HG02623 (cell line): ENCODE results near the gene SLFN12L.
"Not testable (repeated sequence)": the region's sequence is repeated elsewhere in the genome, so short reads cannot be mapped to it uniquely, and the experiment has no call there.

ENCODE experiments used
- ATAC-seq: cut with Tn5 transposase; IDR thresholded peaks from one replicate; pipeline ENCODE4 v1.9.1; 2021; ENCODE audit warnings: moderate library complexity; ENCODE audit not compliant: unreplicated experiment

SLFN12L gene

DNA sequence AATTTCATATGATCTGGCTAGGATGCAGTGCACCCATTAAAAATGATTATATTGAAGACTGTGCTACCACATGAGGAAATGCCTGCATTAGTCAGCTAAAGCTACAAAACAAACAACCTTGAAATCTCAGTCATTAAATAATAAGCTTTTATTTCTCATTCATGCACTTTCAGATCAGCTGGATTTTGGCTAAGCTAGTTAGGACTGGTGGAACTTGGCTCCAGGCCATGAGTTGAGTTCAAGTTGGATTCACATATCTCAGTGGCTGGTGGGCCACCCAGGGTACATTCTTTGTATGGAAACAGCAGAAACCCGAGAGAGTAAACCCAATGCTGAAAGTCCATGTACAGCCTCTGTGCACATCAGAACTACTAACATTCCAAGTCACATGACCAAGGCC, 6.4 kb upstream of the SLFN12L start:
- no peak for ATAC-seq

DNA sequence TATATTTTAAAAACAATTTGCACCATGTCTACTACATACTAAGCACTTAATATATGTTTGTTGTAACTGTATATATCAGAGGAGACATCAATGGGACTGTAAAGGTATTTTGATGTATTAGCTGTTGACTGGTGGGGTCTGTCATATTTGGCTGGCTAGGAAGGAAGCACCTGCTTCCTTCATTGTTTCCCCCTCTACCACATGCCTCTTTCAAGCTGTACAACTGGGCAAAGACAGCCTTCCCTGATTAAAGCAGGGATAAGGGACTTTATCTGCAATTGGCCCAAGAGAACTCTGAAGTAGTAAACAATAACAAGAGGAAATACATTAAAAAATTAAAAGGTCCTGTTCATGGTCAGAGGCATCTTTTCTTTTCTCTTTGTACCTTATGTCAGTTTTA, 5.5 kb upstream of the SLFN12L start:
- no peak for ATAC-seq

DNA sequence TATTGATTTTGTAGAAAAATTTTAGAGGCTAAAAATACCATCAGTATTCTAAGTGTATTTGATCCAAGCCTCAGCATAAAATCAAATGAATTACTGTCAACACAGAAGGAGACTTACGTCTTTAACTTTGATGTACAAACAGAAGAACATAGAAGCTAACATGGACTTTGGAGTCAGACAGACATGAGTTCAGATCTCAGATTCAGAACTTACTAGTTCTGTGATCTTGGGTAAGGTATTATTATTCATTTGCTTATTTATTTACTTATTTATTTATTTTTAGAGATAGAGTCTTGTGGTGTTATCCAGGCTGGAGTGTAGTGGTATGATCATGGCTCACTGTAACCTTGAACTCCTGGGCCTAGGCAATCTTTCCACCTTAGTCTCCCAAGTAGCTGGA, 4.0 kb upstream of the SLFN12L start:
- ATAC-seq, result no peak

DNA sequence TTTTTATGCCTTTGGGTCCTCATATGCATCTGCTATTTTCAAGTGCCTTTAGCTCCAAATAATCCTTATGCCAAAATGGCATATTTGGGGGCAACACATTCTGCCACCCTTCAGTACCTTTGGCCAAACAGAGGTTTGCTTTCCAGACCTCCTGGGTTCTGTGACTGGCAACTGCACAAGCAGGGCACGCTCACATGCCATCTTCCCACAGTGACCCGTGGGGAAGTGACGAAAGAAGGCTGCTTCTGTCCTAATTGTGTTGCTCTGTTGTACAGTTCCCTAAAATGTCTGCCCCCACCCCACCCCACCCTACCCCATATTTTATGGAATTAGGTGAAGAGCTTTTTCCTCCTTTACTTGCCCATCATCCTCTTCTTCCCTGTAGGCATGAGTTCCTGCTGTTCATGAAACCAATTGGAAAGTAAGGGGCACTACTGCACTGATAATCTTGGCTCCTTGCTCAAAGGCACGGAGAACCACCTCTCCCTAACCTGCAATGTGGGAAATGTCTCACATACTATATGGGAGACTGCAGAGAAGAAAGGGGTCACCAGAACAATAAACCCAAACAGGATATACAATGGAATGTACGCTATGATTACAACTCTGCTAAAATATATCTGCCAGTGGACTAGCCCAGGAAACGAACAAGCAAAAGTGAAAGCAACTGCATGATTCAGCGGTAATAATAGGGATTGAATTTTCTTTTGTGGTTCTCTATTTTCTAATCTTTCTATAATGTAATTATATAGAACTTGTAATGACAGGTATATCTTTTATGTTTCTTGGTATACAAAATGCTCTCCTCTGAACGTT, 3.3 kb upstream of the SLFN12L start:
- ATAC-seq, result no peak

DNA sequence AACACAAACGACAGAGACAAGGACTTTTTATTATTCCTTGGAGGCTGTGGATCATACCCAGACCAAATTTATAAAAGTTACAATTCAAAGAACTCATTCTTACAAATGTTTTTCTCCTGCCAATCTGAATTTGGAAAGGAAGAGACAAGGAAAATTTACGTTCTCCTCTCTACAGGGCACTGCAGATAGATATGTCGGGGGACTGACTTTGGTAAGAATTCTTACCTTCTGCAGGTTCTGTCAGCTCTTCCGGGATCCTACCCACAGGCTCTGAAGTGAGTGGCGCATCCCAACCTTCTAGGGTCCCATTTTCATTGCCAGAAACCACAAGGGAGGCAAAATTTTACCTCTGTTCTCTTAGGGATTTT, 2.2 kb upstream of the SLFN12L start:
- ATAC-seq, result no peak

DNA sequence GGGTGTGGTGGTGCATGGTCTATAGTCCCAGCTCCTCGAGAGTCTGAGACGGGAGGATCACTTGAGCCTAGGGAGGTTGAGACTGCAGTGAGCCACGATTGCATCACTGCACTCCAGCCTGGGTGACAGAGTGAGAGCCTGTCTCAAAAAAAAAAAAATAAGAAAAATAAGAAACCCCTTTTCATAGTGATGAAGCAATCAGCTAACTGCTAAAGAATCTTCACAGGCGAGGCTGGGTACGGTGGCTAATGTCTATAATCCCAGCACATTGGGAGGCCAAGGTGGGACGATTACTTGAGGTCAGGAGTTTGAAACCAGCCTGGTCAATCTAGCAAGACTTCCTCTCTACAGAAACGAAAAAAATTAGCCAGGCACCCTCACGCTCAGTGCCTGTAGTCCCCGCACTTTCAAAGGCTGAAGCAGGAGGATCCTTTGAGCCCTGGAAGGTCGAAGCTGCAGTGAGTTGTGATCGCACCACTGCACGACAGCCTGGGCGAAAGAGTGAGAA, 760 bp downstream of the SLFN12L start:
- ATAC-seq, result no peak

DNA sequence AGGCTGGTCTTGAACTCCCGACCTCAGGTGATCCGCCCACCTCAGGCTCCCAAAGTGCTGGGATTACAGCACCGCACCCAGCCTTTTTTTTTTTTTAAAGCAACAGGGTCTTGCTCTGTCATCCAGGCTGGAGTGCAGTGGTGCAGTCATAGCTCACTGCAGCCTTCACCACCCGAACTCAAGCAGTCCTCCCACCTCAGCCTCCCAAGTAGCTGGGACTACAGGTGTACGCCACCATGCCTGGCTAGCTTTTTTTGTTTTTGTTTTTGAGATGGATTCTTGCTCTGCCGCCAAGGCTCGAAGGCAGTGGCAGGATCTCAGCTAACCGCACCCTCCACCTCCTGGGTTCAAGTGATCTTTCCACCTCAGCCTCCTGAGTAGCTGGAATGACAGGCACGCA, 2.1 kb downstream of the SLFN12L start:
- ATAC-seq, result not testable (repeated sequence)

DNA sequence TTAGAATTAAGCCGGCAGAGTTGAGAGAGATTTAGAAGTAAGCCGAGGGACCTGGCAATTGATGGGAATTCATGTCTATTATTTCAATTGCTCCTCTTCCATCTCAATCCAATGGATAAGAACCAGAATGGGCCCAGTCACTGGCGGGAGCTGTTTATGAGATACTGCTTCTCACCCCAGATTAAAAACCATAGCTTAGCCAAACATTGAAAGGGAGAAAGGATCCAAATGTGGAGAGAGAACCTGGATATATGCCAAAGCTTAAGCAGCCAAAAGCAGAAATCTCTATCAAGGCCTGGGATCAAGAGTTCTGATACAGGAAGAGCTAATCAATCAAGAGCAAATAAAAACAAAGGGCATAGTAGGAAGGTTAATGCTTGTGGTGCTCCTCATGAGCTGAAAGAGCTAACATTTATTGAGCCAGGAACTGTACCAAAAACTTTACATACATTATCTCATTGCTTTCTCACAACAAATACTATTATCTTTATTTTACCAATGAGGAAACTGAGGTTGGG, 2.8 kb downstream of the SLFN12L start:
- ATAC-seq, result no peak

DNA sequence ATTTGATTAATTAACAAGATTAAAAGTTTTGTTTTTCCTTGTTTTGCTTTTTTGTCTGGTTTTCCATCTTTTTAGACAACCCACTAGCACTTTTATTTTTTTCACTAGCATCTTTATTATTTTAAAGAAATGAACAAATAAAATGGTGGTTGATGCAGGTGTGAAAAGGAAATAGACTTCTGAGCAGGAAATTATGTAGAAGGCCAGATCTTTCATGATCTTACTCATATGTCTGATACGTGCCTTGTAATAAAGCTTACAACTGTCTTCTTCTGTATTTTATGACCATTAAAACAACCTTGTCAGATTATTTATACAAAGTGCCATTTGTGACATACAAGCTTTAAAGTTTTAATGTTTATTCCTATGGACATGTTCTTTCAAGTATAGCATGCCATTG, 6.3 kb downstream of the SLFN12L start:
- ATAC-seq, result no peak

DNA sequence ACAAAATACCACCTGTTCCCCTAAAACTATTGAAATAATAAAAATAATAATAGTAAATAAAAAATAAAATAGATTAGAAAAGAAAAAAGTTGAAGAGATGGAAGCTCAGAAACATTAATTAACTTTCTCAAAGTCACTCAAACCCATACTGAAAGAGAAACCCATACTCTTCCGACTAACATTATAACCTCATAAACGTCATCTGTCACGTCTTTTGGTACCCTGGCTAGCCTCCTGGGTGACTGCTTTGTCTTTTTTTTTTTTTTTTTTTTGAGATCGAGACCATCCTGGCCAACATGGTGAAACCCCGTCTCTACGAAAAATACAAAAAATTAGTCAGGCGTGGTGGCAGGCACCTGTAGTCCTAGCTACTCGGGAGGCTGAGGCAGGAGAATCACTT, 7.6 kb downstream of the SLFN12L start:
- ATAC-seq, result no peak

DNA sequence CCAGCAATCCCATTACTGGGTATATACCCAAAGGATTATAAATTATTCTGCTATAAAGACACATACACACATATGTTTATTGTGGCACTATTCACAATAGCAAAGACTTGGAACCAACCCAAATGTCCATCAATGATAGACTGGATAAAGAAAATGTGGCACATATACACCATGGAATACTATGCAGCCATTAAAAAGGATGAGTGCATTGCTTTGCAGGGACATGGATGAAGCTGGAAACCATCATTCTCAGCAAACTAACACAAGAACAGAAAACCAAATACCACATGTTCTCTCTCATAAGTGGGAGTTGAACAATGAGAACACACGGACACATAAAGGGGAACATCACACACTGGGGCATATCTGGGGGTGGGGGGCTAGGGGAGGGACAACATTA, 8.2 kb downstream of the SLFN12L start:
- ATAC-seq, result not testable (repeated sequence)

DNA sequence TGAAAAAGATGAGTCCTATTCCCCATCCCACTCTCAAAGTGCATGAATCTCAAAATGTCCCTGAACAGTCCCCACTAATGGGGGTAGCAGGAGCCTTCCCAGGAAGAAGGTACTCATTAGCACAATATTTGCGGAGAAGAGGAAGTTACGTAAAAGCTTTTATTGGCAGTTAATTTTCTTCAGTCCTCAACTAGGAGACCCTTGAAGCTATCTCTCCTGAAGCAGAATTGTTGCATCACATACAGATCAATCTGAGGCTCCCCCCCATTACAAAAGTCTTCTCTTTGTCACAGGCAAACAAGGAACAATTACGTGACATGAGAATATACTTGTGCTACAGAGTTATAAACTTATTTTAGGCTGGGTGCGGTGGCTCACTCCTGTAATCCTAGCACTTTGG, 14.2 kb downstream of the SLFN12L start:
- ATAC-seq, result no peak

DNA sequence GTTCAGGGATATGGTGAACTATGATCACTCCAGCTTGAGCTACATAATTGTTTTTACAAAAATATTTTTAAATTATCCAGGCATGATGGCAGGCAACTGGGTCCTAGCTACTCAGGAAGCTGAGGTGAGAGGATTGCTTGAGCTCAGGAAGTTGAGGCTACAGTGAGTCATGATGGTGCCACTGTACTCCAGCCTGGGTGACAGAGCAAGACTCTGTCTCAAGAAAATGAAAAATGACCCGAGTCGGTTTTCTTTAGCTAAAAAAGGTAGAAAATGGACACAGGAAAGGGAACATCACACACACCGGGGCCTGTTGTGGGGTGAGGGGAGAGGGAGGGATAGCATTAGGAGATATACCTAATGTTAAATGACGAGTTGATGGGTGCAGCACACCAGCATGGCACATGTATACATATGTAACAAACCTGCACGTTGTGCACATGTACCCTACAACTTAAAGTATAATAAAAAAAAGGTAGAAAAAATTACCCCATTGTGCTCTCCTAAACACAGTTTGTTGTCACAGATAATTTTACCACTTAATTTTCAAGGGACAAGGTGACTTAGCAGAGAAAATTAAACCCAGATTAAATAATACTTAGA, 15.7 kb downstream of the SLFN12L start:
- ATAC-seq, result not testable (repeated sequence)

DNA sequence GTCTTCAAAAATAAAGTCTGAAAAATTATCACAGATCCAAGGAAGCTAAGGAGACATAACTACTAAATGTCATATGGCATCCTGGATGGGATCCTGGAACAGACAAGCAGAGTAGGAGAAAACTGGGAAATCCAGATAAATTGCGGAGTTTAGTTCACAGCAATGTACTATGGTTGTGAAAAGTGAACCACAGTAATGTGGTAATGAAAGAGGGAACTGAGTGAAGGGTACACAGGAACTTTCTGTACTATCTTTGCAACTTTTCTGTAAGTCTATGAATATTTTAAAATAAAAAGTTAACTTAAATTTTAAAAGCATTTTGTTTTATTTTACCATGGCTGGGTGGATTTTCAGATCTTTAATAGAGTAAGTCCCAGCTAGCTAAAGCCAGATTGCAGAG, 16.3 kb downstream of the SLFN12L start:
- no peak for ATAC-seq

DNA sequence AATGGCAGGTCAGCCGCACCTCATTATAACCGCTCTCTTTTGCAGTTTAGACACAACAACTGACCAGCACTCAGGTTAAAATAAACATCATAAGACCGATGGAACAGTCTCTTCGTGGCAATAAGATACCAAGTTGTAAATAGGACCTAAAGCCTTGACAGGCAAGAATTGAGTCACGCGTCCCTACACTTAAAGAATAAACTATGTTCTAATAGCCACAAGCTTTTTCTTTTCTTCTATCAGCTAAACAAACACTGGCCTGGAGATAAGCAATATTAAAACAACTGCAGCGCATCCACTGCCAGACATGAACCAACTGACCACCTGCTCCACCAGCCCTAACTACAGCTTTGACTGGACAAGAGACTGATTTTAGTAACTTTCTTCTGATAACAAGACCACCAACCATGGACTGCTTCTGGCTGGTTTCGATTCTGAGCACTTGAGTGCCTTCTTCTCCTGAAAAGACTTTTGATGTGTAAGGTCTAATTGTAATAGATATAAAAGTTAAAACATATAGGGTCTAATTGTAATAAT, 17.5 kb downstream of the SLFN12L start:
- ATAC-seq, result no peak

DNA sequence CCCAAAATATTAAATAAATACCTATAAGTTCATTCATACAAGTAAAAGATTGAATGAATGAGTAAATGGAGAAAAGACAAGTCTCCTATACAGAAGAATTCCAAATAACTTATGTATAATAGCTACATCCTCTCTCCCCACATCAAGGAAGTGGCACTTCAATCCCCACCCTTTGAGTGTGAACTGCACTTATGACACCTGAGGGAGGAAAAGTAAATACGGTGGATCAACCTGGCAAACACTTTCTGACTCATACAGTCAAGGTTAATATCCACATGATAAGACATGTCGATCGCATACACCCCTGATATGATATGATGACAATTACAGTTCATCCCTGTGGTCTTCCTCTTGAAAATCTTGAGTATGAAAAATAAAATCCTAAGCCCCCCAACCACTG, 18.0 kb downstream of the SLFN12L start:
- no peak for ATAC-seq

DNA sequence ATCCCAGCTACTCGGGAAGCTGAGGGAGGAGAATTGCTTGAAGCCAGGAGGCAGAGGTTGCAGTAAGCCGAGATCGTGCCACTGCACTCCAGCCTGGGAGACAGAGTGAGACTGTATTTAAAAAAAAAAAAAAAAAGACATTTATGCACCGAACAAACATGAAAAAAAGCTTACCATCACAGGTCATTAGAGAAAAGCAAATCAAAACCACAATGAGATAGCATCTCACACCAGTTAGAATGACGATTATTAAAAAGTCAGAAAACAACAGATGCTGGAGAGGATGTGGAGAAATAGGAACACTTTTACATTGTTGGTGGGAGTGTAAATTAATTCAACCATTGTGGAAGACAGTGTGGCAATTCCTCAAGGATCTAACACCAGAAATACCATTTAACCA, 19.0 kb downstream of the SLFN12L start:
- not testable (repeated sequence) for ATAC-seq

DNA sequence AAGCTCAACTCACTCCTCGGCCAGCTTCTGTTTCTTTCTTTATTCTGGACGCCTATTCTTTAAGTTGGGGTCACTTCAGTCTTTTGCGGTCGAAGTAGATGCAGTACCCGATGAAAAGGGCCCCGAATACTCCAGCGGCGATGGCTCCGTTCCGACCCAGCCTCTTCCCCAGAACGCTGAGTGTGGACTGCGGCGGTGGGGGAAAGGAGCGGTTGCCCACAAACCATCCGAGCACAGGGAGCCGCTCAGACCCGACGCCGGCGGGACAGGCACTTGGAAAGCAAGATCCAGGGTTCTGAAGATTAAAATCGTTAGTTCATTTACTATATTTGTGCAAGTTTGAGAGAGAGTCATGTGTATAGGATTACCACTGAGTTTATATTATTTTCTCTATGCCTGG, 22.5 kb downstream of the SLFN12L start:
- ATAC-seq, result no peak

DNA sequence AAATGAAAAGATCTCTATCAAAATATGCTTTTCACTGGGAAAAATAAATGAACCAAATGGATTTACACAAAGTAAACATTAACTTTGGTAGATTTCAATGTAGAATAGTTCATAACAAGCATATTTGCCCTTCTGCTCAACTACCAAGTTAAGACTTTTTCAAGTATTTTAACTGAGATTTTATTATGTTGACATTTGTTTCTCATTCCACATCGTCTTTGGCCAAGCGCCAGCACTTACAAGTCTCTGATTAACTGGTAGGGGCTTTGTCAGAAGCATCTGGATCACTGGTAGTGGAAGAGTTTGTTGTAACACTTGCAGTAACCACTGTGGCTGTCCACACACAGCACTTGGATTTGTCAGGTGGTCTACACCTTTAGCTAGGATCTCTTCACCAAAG, 22.9 kb downstream of the SLFN12L start:
- no peak for ATAC-seq

DNA sequence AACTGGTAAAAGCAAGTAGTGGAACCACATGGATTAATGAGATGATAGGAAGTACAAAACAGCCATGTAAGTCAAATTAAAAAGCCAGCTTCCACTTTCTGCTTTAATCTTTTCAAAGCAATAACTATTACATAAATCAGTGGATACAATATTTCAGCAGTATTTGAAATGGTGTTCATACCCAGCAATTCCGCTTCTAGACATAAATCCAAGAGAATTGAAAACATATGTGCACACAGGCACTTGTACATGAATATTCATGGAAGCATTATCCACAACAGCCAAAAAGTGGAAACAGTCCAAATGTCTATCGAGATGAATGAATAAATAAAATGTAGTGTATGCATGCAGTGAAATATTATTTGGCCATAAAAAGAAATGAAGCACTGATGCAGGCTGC, 27.4 kb downstream of the SLFN12L start:
- no peak for ATAC-seq

DNA sequence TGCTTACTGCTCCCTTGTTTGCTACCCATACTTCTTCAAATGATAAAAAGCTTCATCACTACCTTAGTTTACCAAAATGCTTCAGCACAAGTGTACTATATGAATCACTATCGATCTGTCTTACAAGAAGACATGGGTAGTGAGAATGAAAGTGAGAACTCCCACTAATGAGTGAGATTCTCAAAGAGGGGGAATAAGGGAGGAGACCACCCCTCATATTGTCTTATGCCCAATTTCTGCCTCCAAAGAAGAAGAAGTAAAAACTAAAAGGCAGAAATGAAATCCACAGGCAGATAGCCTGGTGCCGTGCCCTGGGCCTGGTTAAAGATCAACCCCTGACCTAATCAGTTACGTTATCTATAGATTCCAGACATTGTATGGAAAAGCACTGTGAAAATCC, 29.8 kb downstream of the SLFN12L start:
- ATAC-seq, result not testable (repeated sequence)

DNA sequence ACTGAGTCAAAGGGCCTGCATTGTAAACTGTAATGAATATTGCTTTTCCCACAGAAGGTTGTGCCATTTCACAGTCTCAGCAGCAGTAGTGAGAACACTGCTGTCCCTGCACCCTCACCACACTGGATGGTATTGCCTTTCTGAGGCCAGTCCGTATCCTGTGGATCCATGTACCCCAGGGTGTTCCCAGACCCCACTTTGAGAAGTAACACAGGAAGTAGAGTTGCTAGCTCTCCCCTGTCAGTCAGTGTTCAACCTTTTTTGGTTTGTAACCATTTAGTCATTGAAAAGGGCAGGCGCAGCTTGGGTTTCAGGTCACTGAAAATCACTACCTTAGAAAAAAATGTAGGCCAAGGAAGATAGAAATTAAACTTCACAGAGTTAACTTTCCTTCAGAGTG, 37.9 kb downstream of the SLFN12L start:
- ATAC-seq, result no peak
